ENCODE data around the gene ADARB2. TPM values are rescaled to one million over a fixed set of nuclear protein-coding genes. Genes with fewer than 3 reads are reported as not detected.

Gene ADARB2
- total RNA-seq, 4 donors from 2014 or later, result 0.13 to 6.1 (median 0.57) TPM

DNA sequence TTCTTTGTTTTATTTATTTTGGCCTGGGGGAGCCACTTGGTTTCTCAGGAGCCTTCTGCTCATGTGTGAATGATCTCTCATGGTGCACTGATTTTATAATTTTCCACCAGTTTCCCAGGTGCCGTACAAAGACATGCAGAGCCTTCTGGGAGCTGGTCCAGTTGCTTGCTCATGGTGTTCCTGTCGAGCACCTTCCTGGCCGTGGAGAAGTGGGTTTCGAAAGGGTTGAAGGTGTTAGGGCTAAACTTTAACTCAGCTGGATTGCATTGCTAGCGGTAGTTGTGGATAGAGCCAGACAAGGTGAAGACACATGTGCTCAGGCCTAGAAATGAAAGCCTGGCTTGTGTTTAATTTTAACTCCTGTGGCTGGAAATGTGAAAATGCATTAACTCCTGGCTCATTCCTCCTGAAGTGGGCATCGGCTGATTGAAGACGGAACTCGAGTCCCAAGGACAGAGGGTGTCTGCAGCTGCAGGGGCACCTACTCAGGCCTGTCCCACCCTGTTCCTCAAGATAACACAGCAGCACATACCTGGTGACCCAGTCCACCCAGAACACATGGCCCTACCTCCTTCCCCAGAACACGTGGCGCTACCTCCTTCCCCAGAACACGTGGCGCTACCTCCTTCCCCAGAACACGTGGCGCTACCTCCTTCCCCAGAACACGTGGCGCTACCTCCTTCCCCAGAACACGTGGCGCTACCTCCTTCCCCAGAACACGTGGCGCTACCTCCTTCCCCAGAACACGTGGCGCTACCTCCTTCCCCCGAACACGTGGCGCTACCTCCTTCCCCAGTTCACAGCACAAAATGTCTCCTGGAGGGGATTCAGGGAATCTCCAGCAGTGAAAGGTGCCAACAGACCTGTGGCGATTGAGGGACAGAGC is 547.9 kb downstream of the ADARB2 start:
- DNase-seq (ENCODE audit: low spot score) (no peak), ATAC-seq (ENCODE audit: low FRiP score) (no peak)
- TF ChIP-seq, protein P1, sequence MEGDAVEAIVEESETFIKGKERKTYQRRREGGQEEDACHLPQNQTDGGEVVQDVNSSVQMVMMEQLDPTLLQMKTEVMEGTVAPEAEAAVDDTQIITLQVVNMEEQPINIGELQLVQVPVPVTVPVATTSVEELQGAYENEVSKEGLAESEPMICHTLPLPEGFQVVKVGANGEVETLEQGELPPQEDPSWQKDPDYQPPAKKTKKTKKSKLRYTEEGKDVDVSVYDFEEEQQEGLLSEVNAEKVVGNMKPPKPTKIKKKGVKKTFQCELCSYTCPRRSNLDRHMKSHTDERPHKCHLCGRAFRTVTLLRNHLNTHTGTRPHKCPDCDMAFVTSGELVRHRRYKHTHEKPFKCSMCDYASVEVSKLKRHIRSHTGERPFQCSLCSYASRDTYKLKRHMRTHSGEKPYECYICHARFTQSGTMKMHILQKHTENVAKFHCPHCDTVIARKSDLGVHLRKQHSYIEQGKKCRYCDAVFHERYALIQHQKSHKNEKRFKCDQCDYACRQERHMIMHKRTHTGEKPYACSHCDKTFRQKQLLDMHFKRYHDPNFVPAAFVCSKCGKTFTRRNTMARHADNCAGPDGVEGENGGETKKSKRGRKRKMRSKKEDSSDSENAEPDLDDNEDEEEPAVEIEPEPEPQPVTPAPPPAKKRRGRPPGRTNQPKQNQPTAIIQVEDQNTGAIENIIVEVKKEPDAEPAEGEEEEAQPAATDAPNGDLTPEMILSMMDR (IDR thresholded peaks at IDR 0.05), result no peak

DNA sequence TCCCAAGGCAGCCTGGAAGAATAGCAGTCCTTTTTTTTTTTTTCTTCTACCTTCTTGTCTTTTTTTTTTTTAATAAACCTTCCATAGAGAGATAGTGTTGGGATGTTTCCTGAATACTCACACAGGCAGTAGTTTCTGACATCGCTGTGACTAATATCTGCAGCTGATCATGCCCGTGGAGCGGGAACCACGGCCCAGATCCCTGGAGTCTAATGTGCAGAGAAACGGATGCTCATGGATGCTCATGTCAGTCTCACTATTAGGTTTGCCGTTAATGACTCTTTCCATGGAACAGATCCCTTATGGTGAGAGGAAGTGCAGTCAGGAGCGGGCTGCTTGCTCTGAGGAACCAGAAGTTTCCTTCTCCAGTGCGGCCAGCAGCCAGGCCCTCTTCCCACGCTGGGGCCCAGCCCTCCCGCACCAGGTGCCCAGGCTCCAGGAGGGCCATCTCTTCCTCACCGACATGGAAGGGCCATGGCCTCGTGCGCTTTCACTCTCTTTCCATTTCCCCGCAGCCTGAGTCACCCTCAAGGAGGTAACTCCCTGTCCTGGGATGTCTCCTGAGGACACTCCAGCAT is 548.7 kb downstream of the ADARB2 start:
- ATAC-seq (ENCODE audit: low FRiP score) (no peak), DNase-seq (ENCODE audit: low spot score) (no peak)
- TF ChIP-seq, protein P1 (IDR thresholded peaks at IDR 0.05), result no peak

DNA sequence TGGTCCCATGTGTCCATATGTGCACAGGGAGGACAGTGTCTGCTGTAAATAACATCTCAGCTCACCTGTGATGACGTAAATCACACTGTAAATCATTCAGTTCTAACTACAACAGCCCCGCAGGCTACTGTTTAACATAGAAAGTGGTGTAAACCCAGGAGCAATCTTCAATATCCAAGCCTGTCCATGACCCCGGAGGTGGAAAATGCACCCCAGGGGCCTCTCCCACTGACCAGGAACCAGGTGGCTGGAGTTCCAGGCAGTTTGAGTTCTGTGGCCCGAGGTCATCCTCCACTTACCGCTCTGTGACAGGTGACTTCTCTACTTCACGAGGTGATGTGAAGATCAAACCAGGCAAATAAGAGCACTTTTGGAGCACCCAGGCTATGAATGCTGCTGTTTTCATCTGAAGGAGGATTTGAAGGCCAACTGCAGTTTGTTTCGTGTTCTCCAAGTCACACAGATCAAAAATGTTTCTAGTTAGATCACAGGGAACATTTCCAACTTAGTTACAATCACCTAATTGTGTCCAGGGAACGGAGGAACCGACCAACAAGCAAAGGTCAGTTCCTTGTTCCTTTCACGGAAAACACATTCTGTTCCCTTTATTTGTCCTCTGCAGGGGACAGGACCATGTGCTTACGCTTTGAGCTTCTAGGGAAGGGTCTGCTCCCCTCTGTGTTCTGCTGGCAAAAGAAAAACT is 549.3 kb downstream of the ADARB2 start:
- no peak for ATAC-seq (ENCODE audit: low FRiP score)
- no peak for DNase-seq (ENCODE audit: low spot score)
- TF ChIP-seq, protein P1 (IDR thresholded peaks at IDR 0.05), result no peak

DNA sequence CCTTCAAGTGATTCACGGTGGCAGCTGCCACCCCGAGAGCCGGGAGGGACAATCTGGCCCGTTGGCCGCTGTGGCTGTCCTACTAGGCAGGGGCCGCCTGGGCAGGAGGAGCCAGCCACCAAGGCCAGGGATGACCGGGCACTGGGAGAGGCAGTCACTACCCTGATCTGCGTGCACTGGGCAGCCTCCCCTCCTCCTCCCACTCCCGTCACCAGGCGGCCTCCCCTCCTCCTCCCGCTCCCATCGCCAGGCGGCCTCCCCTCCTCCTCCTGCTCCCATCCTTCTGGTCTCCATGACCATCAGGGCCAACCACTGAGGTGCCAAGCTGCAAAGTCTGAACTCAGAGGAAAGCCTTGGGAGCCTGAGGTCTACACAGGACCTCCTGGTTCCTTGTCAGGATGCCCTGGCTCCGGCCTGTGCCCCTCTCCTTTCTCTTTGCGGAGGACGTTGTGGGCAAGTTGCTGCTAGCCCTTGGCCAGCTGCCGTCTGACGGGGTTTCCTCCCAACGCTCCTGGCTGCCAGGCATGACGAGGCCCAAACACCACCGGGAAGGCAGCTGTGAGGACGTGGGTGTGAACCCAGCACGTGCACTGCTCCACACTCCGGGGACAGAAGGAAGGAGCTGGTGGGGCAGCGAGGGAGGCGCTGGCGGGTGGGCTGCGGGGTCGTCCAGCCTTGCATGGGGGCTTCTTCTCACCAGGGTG is 550.0 kb downstream of the ADARB2 start:
- TF ChIP-seq, protein P1 (IDR thresholded peaks at IDR 0.05), result no peak
- ATAC-seq (ENCODE audit: low FRiP score), result no peak

DNA sequence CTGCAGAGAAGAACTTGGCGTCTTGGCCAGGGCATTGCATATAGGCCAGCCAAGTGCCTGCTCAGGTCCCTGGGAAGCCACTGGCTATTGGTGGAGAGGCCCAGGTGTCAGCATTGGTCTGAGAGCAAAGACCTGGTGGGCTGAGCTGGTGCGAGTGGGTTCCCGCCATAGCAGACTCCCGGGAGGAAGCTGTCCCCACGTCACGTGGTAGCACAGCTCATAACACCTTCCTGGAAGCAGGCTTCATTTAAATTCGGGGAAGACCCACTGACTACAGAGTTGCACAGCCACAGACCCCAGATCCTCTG is 550.7 kb downstream of the ADARB2 start:
- DNase-seq (ENCODE audit: low spot score), result no peak
- ATAC-seq (ENCODE audit: low FRiP score), result no peak

More for the DNA sequence above, 550.0 kb downstream of the ADARB2 start:
- DNase-seq (ENCODE audit: low spot score), result no peak

More for the DNA sequence above, 550.7 kb downstream of the ADARB2 start:
- TF ChIP-seq, protein P1 (IDR thresholded peaks at IDR 0.05), result no peak
